ENCODE data around the gene CLDN7. TPM values are rescaled to one million over a fixed set of nuclear protein-coding genes. Genes with fewer than 3 reads are reported as not detected.

CLDN7 gene
- total RNA-seq, 3 donors from 2014 or later = 0.65 to 1.8 (median 1.7) TPM

DNA sequence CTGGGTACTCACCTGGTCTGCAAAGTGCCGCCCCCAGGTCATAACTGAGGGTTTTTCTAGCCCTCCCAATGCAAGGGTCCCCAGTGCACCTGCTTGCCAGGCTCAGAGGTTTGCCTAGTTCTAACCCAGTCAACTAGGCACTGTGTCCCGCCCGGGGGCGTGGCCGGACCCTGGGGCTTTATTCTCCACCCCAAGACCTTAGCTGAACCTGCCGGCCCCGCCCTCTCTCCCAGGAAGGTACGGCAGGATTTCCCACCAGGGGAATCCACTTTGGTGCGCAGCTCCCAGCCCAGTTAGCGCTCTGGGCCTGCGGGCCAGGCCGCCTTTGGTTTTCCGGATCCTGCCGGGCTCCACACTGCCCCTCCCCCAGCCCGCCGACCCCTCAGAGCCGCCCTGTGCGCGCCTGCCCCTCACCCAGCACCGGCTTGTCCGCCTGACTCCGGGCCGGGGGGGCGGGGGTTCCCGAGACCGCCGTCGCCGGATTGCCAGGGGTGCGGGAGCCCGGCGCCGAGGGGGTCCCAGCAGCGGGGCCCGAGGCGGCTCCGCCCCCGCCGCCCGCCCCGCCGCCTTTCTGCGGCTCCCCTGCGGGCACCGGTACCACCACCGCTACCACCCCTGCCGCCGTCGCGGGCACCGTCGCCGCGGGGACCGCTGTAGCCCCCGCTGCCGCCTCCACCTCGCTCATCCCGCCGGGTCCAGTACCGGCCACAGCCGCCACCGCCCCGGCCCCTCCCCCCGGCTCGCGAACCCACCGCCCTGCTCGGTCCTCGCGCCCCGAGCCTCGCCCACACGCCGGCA lies 31.7 kb upstream of the CLDN7 start:
- peak; percentile 4 to 5 for ATAC-seq
- H3K9me3 Mint-ChIP-seq = no peaks in the 10 kb centered on the region
- H3K27me3 Mint-ChIP-seq (ENCODE audit: low read depth) = peaks cover 31% of the 10 kb centered on the region
- no peak for DNase-seq
- H3K4me1 Mint-ChIP-seq (ENCODE audit: low read depth) = peaks cover 19% of the 10 kb centered on the region
- H3K36me3 Mint-ChIP-seq (ENCODE audit: insufficient read depth) = no peaks in the 10 kb centered on the region
- H3K4me3 Mint-ChIP-seq = peak overlapping the region; percentile 26

DNA sequence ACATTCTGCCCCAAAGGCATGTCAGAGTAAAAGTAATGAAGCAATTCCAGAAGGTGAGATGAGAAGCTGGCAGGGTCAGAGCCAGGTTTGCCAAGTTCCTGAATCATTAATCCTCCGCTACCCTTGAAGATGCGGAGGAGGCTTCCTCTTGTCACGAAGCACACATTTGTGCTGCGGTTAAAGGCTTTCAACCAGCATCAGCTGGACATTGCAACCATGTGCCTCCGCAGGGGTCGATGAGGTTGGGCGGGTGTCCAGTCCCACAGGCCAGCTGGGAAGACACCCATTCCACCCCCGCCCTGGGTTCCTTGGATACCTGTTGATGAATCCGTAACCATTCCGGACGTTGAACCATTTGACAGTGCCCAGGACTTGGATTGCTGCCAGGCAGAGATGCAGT lies 30.9 kb upstream of the CLDN7 start:
- no peaks in the 10 kb centered on the region for H3K36me3 Mint-ChIP-seq (ENCODE audit: insufficient read depth)
- DNase-seq (no peak), ATAC-seq (no peak)
- no peaks in the 10 kb centered on the region for H3K9me3 Mint-ChIP-seq
- H3K27me3 Mint-ChIP-seq (ENCODE audit: low read depth) = peaks cover 33% of the 10 kb centered on the region
- H3K4me1 Mint-ChIP-seq (ENCODE audit: low read depth) = peaks cover 19% of the 10 kb centered on the region
- no peak overlapping the region for H3K4me3 Mint-ChIP-seq

DNA sequence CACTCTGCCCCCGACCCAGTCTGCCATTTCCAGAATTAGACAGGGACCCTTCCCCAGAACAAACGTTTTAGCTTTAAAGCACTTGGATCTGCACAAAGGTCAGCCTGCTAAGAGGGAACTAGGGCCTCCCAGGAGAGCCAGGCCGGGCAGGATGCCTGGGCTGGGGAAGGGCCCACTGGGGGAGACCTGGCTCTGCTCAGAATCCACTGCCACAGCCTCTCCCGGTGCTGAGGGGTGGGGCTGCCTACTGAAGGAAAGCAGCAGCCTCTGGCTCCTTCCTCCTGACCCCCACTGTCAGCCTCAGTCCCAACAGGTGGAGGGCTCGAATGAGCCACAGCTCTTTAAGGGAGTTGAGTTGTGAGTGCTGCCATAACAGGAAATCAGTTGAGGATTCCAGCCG lies 30.5 kb upstream of the CLDN7 start:
- H3K4me3 Mint-ChIP-seq = no peak overlapping the region
- peaks cover 19% of the 10 kb centered on the region for H3K4me1 Mint-ChIP-seq (ENCODE audit: low read depth)
- no peaks in the 10 kb centered on the region for H3K9me3 Mint-ChIP-seq
- DNase-seq (no peak), ATAC-seq (no peak)
- peaks cover 33% of the 10 kb centered on the region for H3K27me3 Mint-ChIP-seq (ENCODE audit: low read depth)
- no peaks in the 10 kb centered on the region for H3K36me3 Mint-ChIP-seq (ENCODE audit: insufficient read depth)

DNA sequence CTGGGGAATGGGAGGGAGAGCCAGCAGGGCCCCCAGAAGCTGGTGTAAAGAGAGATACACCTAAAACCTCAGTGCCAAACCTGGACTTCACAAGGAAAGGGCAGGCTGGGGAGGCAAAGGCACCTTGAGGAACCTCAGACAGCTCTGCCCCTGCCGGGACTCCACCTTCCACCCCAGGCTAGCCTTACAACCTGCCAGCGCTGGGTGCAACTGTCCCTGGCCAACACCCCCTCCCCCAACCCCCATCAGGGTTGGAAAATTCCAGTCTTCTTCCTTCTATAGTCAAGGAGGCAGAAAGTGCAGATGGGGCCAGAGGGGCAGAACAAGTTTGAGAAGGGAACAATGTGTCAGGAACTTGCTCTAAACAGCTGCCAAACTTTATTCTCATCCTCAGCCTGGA lies 29.9 kb upstream of the CLDN7 start:
- Mint-ChIP-seq H3K4me1 (ENCODE audit: low read depth) (peaks cover 19% of the 10 kb centered on the region), H3K4me3 (no peak overlapping the region), H3K36me3 (ENCODE audit: insufficient read depth) (no peaks in the 10 kb centered on the region), H3K27me3 (ENCODE audit: low read depth) (peaks cover 33% of the 10 kb centered on the region), H3K9me3 (no peaks in the 10 kb centered on the region)
- ATAC-seq (no peak), DNase-seq (no peak)

DNA sequence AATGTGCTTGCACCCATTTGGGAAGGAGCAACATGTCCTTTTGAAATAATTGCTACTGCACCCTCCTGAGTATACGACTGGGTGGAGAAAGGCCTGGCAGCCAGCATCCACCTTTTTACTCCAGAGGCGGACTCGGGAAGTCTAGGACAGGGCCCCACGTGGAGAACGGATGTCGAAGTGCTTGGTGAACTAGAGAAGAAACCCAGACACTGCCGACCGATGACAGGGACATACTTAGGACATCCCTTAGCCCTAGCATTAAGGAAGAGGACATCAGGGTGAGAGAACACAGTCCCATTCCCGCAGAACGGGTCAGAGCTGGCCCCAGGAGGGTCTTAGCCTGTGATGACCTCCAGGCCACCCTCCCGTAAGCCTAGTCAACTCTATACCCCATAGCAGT lies 28.4 kb upstream of the CLDN7 start:
- H3K9me3 Mint-ChIP-seq = no peaks in the 10 kb centered on the region
- H3K4me1 Mint-ChIP-seq (ENCODE audit: low read depth) = peaks cover 12% of the 10 kb centered on the region
- no peak overlapping the region for H3K4me3 Mint-ChIP-seq
- peaks cover 33% of the 10 kb centered on the region for H3K27me3 Mint-ChIP-seq (ENCODE audit: low read depth)
- no peak for DNase-seq
- no peaks in the 10 kb centered on the region for H3K36me3 Mint-ChIP-seq (ENCODE audit: insufficient read depth)
- ATAC-seq = no peak

DNA sequence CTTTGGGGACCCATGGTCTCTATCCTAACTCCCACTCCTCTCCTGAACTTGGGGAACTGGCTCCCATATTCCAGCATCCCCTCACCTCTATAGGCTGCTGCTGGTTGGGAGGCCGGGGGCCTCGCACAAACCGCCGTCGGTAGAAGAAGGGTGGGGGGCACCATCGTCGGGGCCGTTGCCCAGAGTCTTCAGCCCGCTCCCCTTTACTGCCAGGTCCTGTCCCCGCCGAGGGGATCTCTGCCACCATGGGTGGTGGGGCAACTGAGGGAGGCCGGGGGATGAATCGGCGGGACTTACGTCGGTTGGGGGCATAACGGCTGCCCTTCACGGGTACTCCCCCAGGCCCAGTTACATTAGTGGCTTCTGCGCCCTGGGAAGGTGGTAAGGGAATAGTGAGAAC lies 27.9 kb upstream of the CLDN7 start:
- Mint-ChIP-seq H3K27me3 (ENCODE audit: low read depth) (peaks cover 32% of the 10 kb centered on the region), H3K4me1 (ENCODE audit: low read depth) (peaks cover 9% of the 10 kb centered on the region), H3K36me3 (ENCODE audit: insufficient read depth) (no peaks in the 10 kb centered on the region), H3K4me3 (no peak overlapping the region), H3K9me3 (no peaks in the 10 kb centered on the region)
- no peak for DNase-seq
- ATAC-seq = no peak

DNA sequence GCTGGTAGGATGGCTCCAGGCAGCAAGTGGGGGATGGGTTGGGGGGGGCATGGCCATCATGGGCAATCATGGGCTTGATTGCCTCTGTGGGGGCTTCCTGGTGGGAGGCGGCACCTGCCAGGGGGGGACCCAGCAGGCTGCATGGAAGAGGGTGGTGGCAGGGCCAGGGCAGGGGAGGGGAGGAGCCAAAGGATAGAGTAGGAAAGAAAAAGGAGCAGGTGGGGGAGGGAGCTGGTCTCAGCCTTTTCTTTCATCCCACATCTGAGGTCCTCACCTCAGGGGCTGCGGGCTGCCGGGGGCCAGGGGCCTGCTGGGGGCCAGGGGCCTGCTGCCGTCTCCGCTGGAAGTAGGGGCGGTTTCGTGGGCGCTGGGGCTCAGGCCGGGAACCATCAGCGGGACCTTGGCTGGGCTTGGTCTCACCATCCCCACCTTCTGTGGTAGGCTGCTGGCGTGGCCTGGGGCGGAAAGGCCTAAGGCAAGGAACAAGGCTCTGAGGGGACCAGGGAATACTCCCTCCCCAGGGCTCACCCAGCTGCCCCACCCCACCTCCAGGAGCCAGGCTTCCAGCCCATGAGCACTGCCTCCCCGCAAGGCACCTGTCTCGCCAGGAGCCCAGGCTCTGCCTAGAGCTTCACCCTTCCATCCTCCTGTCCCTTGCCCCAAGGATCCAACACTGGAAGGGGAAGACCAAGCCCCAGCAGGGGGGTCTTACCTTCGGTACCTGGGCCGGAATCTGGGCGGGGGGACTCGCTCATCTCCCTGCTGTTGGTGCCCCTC lies 27.2 kb upstream of the CLDN7 start:
- Mint-ChIP-seq H3K9me3 (no peaks in the 10 kb centered on the region), H3K4me3 (no peak overlapping the region), H3K36me3 (ENCODE audit: insufficient read depth) (no peaks in the 10 kb centered on the region), H3K27me3 (ENCODE audit: low read depth) (peaks cover 34% of the 10 kb centered on the region), H3K4me1 (ENCODE audit: low read depth) (peaks cover 5% of the 10 kb centered on the region)
- ATAC-seq (no peak), DNase-seq (no peak)

DNA sequence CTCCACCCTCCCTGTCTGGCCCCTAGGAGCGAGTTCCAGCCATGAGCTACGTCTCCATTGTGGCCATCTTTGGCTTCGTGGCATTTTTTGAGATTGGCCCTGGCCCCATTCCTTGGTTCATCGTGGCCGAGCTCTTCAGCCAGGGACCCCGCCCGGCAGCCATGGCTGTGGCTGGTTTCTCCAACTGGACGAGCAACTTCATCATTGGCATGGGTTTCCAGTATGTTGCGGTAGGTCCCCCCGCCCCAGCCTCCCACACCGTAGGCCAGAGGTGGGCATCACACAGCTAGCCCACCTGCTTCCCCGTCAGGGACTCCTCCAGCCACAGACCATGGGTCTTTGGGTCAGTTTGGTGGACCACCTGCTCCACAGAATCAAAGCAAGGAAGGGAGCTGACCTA lies 23.4 kb upstream of the CLDN7 start:
- H3K4me1 Mint-ChIP-seq (ENCODE audit: low read depth) = peaks cover 14% of the 10 kb centered on the region
- peaks cover 38% of the 10 kb centered on the region for H3K27me3 Mint-ChIP-seq (ENCODE audit: low read depth)
- H3K4me3 Mint-ChIP-seq = no peak overlapping the region
- DNase-seq (no peak), ATAC-seq (no peak)
- no peaks in the 10 kb centered on the region for H3K36me3 Mint-ChIP-seq (ENCODE audit: insufficient read depth)
- no peaks in the 10 kb centered on the region for H3K9me3 Mint-ChIP-seq

DNA sequence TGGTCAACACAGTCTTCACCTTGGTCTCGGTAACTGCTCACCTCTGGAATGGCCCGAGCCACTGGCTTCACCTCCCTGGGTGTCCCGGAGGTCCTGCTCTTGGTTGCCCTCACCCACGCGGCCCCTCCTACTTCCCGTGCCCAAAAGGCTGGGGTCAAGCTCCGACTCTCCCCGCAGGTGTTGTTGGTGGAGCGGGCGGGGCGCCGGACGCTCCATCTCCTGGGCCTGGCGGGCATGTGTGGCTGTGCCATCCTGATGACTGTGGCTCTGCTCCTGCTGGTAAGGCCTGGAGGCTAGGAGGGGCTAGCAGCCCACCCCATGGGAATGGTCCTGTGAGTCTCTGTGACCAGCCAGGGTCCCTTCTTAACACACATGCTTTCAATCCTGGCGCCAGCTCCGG lies 22.6 kb upstream of the CLDN7 start:
- ATAC-seq (no peak), DNase-seq (no peak)
- peaks cover 36% of the 10 kb centered on the region for H3K27me3 Mint-ChIP-seq (ENCODE audit: low read depth)
- H3K9me3 Mint-ChIP-seq = no peaks in the 10 kb centered on the region
- H3K4me3 Mint-ChIP-seq = no peak overlapping the region
- H3K36me3 Mint-ChIP-seq (ENCODE audit: insufficient read depth) = no peaks in the 10 kb centered on the region
- peaks cover 15% of the 10 kb centered on the region for H3K4me1 Mint-ChIP-seq (ENCODE audit: low read depth)

DNA sequence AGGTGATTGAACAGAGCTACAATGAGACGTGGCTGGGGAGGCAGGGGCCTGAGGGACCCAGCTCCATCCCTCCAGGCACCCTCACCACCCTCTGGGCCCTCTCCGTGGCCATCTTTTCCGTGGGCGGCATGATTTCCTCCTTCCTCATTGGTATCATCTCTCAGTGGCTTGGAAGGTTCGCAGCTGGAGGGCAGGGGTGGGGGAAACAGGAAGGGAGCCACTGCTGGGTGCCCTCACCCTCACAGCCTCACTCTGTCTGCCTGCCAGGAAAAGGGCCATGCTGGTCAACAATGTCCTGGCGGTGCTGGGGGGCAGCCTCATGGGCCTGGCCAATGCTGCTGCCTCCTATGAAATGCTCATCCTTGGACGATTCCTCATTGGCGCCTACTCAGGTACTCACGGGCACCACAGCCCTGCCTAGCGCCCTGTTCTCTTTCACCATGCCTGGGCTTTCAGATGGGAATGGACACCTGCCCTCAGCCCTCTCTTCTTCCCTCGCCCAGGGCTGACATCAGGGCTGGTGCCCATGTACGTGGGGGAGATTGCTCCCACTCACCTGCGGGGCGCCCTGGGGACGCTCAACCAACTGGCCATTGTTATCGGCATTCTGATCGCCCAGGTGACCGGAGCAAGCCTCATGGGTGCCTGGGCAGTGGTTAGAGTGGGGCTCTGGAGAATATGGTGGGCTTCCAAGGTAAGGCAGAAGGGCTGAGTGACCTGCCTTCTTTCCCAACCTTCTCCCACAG lies 21.4 kb upstream of the CLDN7 start:
- Mint-ChIP-seq H3K36me3 (ENCODE audit: insufficient read depth) (no peaks in the 10 kb centered on the region), H3K9me3 (no peaks in the 10 kb centered on the region), H3K4me1 (ENCODE audit: low read depth) (peaks cover 15% of the 10 kb centered on the region), H3K27me3 (ENCODE audit: low read depth) (peaks cover 36% of the 10 kb centered on the region), H3K4me3 (no peak overlapping the region)
- no peak for DNase-seq
- no peak for ATAC-seq

DNA sequence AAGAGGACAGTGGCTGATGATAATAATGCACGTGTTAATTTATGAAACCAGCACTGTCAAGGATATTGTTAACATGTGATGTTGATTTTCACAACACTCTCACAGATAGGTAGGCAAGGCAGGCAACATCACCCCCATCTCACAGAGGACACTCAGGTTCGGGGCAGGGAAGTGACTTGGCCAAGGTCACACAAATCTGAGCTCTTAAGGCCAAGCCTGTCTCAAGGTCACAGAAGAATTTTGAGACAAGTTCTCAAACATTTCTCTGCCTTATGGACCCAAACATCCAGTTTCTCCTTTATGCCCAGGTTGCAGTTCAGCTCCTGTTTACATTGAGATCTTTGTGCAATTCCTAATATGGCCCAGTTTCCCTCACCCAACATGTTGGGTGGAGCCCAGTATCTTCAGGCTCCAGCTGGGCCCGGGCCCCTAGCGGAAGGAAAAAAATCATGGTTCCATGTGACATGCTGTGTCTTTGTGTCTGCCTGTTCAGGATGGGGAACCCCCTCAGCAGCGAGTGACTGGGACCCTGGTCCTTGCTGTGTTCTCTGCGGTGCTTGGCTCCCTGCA lies 20.6 kb upstream of the CLDN7 start:
- Mint-ChIP-seq H3K4me1 (ENCODE audit: low read depth) (peaks cover 15% of the 10 kb centered on the region), H3K27me3 (ENCODE audit: low read depth) (peaks cover 34% of the 10 kb centered on the region), H3K9me3 (no peaks in the 10 kb centered on the region), H3K36me3 (ENCODE audit: insufficient read depth) (no peaks in the 10 kb centered on the region), H3K4me3 (no peak overlapping the region)
- no peak for DNase-seq
- ATAC-seq = no peak

DNA sequence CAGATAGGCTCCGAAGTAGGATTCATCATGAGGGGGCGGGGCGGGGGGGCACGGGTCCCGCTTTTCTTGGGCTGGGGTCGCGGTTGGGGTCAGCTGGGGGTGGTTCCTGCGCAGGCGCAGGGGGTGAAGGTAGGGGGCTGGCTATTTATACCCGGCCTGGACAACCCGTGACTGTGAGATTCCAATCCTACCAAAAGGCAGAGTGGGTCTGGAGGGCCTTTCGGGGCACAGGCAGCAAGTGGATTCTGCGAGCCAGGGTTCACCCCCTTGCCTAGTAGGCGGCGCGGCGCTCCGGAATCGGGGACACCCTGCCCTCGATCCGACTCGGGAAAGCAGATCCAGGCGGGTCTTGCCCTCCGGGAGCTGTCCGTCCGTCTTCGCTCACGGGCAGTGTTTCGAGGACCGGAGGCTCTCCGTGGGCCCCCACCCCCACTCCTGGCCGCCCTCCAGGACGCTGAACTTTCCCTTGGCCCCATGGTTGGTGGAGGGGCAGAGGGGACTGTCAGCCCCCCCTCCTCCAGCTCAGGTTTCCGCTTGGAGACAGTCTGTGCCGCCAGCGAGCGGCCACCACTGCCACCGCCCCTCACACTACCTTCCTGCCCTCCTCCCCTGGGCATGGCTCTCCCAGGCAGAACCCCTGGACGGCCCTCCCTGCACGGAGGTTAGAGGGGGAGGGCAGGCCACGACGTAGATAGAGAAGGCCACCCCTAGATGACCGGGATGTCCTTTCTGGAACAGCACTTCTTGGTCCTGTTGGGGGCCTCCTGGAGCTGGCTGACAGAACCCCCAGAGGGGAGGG lies 19.9 kb upstream of the CLDN7 start:
- H3K9me3 Mint-ChIP-seq = no peaks in the 10 kb centered on the region
- H3K4me3 Mint-ChIP-seq = peak overlapping the region; percentile 78
- peaks cover 34% of the 10 kb centered on the region for H3K27me3 Mint-ChIP-seq (ENCODE audit: low read depth)
- ATAC-seq = no peak
- no peaks in the 10 kb centered on the region for H3K36me3 Mint-ChIP-seq (ENCODE audit: insufficient read depth)
- H3K4me1 Mint-ChIP-seq (ENCODE audit: low read depth) = peaks cover 15% of the 10 kb centered on the region
- no peak for DNase-seq

DNA sequence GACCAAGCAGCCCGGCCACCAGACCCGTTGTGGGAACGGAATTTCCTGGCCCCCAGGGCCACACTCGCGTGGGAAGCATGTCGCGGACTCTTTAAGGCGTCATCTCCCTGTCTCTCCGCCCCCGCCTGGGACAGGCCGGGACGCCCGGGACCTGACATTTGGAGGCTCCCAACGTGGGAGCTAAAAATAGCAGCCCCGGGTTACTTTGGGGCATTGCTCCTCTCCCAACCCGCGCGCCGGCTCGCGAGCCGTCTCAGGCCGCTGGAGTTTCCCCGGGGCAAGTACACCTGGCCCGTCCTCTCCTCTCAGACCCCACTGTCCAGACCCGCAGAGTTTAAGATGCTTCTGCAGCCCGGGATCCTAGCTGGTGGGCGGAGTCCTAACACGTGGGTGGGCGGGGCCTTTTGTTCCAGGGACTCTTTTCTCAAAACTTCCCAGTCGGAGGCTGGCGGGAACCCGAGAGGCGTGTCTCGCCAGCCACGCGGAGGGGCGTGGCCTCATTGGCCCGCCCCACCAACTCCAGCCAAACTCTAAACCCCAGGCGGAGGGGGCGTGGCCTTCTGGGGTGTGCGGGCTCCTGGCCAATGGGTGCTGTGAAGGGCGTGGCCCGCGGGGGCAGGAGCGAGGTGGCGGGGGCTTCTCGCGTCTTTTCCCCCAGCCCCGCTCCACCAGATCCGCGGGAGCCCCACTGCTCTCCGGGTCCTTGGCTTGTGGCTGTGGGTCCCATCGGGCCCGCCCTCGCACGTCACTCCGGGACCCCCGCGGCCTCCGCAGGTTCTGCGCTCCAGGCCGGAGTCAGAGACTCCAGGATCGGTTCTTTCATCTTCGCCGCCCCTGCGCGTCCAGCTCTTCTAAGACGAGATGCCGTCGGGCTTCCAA lies 19.0 kb upstream of the CLDN7 start, which contains the start of gene SLC2A4:
SLC2A4 (plus strand) TSS at position 645 of the 879 bp plus-strand sequence; CDS start at position 862, 217 bp downstream.
- Mint-ChIP-seq H3K27me3 (ENCODE audit: low read depth) (peaks cover 30% of the 10 kb centered on the region), H3K36me3 (ENCODE audit: insufficient read depth) (no peaks in the 10 kb centered on the region), H3K9me3 (no peaks in the 10 kb centered on the region), H3K4me3 (peak within 1 kb of the TSS; percentile 78), H3K4me1 (ENCODE audit: low read depth) (peaks cover 15% of the 10 kb centered on the region)
- ATAC-seq = peak; percentile 80 to 87
- DNase-seq = peak; percentile 85
